ENCODE data around the gene HSP90AB1.

Gene HSP90AB1

GRCh38 chr6:44235891-44236516, 10.9 kb upstream of the HSP90AB1 start:
- TF ChIP-seq CTCF (IDR thresholded peaks at IDR 0.05; ENCODE audit: low read depth, low read length) = no peak
- H3K4me3 ChIP-seq (replicated peaks in 1 of 2; ENCODE audit: low read depth in 2 of 2, low read length in 2 of 2) = no peak overlapping the region
- no peak for DNase-seq (ENCODE audit: low read depth in 2 of 2)

- peak overlapping the region; percentile 53 to 62 for H3K4me3 ChIP-seq (replicated peaks in 1 of 2; ENCODE audit: low read depth in 2 of 2, low read length in 2 of 2)
- TF ChIP-seq CTCF (IDR thresholded peaks at IDR 0.05; ENCODE audit: low read depth, low read length) = no peak
- peak; percentile 92 to 98 for DNase-seq (ENCODE audit: low read depth in 2 of 2)
Measured at GRCh38 chr6:44237021-44237812, 9.7 kb upstream of the HSP90AB1 start.

- peak; percentile 70 for TF ChIP-seq CTCF (IDR thresholded peaks at IDR 0.05; ENCODE audit: low read depth, low read length)
- H3K4me3 ChIP-seq (replicated peaks in 1 of 2; ENCODE audit: low read depth in 2 of 2, low read length in 2 of 2) = peak overlapping the region; percentile 53 to 62
- DNase-seq (ENCODE audit: low read depth in 2 of 2) = peak; percentile 67 to 73
Measured at GRCh38 chr6:44237813-44238433, 9.0 kb upstream of the HSP90AB1 start.

GRCh38 chr6:44238687-44239350, 8.1 kb upstream of the HSP90AB1 start:
- DNase-seq (ENCODE audit: low read depth in 2 of 2) = no peak
- H3K4me3 ChIP-seq (replicated peaks in 1 of 2; ENCODE audit: low read depth in 2 of 2, low read length in 2 of 2) = no peak overlapping the region
- no peak for TF ChIP-seq CTCF (IDR thresholded peaks at IDR 0.05; ENCODE audit: low read depth, low read length)

- no peak overlapping the region for H3K4me3 ChIP-seq (replicated peaks in 1 of 2; ENCODE audit: low read depth in 2 of 2, low read length in 2 of 2)
- no peak for DNase-seq (ENCODE audit: low read depth in 2 of 2)
- no peak for TF ChIP-seq CTCF (IDR thresholded peaks at IDR 0.05; ENCODE audit: low read depth, low read length)
Measured at GRCh38 chr6:44243345-44243744, 3.6 kb upstream of the HSP90AB1 start.

GRCh38 chr6:44245391-44245911, 1.4 kb upstream of the HSP90AB1 start:
- DNase-seq (ENCODE audit: low read depth in 2 of 2) = no peak
- H3K4me3 ChIP-seq (replicated peaks in 1 of 2; ENCODE audit: low read depth in 2 of 2, low read length in 2 of 2) = peak overlapping the region; percentile 82 to 90
- TF ChIP-seq CTCF (IDR thresholded peaks at IDR 0.05; ENCODE audit: low read depth, low read length) = no peak
